Right ventricle myocardium superior (tissue), 1 donor: ENCODE data around the gene CYP4F2. TPM values are rescaled to one million over a fixed set of nuclear protein-coding genes. Genes with fewer than 3 reads are reported as not detected.
"Not testable (repeated sequence)": the region's sequence is repeated elsewhere in the genome, so short reads cannot be mapped to it uniquely, and the experiment has no call there.

Experiments
- ATAC-seq: fragments of 200-7000 bp; cut with Tn5 transposase; one replicate; pipeline ENCODE4 v1.9.1; 2020; ENCODE audit warnings: mild to moderate bottlenecking; ENCODE audit not compliant: poor library complexity
- DNase-seq: peaks from one replicate; pipeline ENCODE4 v3.0.0-alpha.2; 2020
- intact Hi-C: fragments of 100-400 bp; cut with DNase I; formaldehyde crosslinking; loops from one replicate; pipeline ENCODE4 v1.11.2; 2022
- total RNA-seq: library from RNA; stranded (reverse); fragmentation: NEBNext Ultra II Directional; extraction: Animal tissue kit (Norgen Biotek cat#: 25700); gene quantifications from one replicate; pipeline ENCODE4 v1.2.1, GENCODE V29; 2021
- donor health status: DM: no; HTN: yes; CAD: no; lungs with severe emphysema.

Gene CYP4F2
- total RNA-seq, 1 donor from 2014 or later: not detected

GRCh38 chr19:15831626-15832025 lies 66.2 kb downstream of the CYP4F2 start:
- intact Hi-C loops: no loop called here
- no peak for ATAC-seq

GRCh38 chr19:15829786-15830185 lies 68.1 kb downstream of the CYP4F2 start:
- ATAC-seq: no peak
- intact Hi-C loops: no loop called here

More at GRCh38 chr19:15831626-15832025, 66.2 kb downstream of the CYP4F2 start:
- no peak for DNase-seq

GRCh38 chr19:15829306-15829698 lies 68.6 kb downstream of the CYP4F2 start:
- no peak for ATAC-seq
- intact Hi-C loops: no loop called here

More at GRCh38 chr19:15829786-15830185, 68.1 kb downstream of the CYP4F2 start:
- no peak for DNase-seq

GRCh38 chr19:15828611-15829305 lies 69.1 kb downstream of the CYP4F2 start:
- ATAC-seq, intact Hi-C loops, DNase-seq: not testable (repeated sequence)

More at GRCh38 chr19:15829306-15829698, 68.6 kb downstream of the CYP4F2 start:
- no peak for DNase-seq

- DNase-seq (no peak), ATAC-seq (no peak)
- intact Hi-C loops: no loop called here
Measured at GRCh38 chr19:15828121-15828610, 69.7 kb downstream of the CYP4F2 start.

Other genes starting within 250 kb of the CYP4F2 start
- 5.2 TPM for gene CYP4F12, start 225.0 kb downstream of the CYP4F2 start, total RNA-seq
- gene OR10H2, start 170.1 kb downstream of the CYP4F2 start, total RNA-seq: not detected
- gene OR10H3, start 160.1 kb downstream of the CYP4F2 start, total RNA-seq: not detected
- not detected for gene OR10H5, start 110.4 kb downstream of the CYP4F2 start, total RNA-seq
- not detected for gene OR10H1, start 82.4 kb downstream of the CYP4F2 start, total RNA-seq
- gene CYP4F11, start 36.5 kb upstream of the CYP4F2 start, total RNA-seq: 0.56 TPM
- not detected for gene OR10H4, start 50.9 kb upstream of the CYP4F2 start, total RNA-seq
- 74.7 TPM for gene TPM4, start 178.4 kb upstream of the CYP4F2 start, total RNA-seq
- 16.8 TPM for gene RAB8A, start 213.8 kb upstream of the CYP4F2 start, total RNA-seq
- gene HSH2D, start 245.6 kb upstream of the CYP4F2 start, total RNA-seq: 0.32 TPM